A673 (cell line): ENCODE measurements around the gene SKAP1.

Experiments used
- EZH2 ChIP-seq: fragments of 200-600 bp; sonication (generic); IDR thresholded peaks from 2 replicates; pipeline ENCODE4 v1.6.1; 2017; ENCODE audit warnings: borderline replicate concordance, low read depth, mild to moderate bottlenecking, mixed read lengths, antibody characterized with exemption, low read length; ENCODE audit not compliant: poor library complexity, severe bottlenecking
- TF ChIP-seq, protein P1 (sequence below): fragments of 300-800, 200-600 bp; sonication (generic); conservative IDR thresholded peaks from 2 replicates; pipeline ENCODE4 v1.5.1; 2017; ENCODE audit warnings: low read depth, mild to moderate bottlenecking, antibody characterized with exemption, low read length, moderate library complexity, mixed read lengths

DNA sequence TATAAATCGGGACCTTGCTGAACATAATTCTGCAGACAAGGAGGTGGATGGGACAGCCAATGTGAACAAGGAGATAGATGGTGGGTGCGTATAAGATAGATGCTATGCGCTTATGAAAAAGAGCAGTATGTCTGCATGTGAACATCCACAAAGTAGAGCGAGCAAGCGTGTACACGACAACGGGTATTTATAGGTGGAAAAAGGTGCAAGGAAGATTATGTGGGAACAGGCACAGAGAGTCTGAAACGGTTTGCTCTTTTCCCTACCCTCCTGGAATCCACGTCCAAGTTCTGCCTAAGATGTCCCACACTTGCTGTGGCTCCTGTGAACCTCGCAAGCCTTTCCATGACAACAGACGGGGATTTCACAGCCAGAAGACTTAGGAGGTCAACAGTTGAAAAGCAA, 279.4 kb downstream of the SKAP1 start:
- no peak for TF ChIP-seq EZH2
- TF ChIP-seq, protein P1, sequence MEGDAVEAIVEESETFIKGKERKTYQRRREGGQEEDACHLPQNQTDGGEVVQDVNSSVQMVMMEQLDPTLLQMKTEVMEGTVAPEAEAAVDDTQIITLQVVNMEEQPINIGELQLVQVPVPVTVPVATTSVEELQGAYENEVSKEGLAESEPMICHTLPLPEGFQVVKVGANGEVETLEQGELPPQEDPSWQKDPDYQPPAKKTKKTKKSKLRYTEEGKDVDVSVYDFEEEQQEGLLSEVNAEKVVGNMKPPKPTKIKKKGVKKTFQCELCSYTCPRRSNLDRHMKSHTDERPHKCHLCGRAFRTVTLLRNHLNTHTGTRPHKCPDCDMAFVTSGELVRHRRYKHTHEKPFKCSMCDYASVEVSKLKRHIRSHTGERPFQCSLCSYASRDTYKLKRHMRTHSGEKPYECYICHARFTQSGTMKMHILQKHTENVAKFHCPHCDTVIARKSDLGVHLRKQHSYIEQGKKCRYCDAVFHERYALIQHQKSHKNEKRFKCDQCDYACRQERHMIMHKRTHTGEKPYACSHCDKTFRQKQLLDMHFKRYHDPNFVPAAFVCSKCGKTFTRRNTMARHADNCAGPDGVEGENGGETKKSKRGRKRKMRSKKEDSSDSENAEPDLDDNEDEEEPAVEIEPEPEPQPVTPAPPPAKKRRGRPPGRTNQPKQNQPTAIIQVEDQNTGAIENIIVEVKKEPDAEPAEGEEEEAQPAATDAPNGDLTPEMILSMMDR, result no peak
